ENCODE measurements around the gene TMEM147.

TMEM147 gene

DNA sequence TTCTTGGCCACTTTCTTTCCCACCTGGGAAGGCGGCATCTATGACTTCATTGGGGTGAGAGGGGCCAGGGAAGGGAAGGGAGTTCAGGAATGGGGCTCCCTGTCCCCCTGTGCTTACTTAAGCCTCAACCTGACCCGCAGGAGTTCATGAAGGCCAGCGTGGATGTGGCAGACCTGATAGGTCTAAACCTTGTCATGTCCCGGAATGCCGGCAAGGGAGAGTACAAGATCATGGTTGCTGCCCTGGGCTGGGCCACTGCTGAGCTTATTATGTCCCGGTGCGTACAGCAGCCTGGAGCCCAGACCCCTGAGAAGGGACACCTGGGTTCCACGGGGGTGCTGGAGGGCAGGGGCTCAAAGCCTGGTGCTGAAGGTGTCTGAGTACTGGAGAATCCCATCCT is 1.1 kb downstream of the TMEM147 start:
- no peak for DNase-seq (ENCODE audit: low spot score)

GRCh38 chr19:35549174-35549788 is 3.9 kb downstream of the TMEM147 start:
- DNase-seq (ENCODE audit: low spot score), result no peak

DNA sequence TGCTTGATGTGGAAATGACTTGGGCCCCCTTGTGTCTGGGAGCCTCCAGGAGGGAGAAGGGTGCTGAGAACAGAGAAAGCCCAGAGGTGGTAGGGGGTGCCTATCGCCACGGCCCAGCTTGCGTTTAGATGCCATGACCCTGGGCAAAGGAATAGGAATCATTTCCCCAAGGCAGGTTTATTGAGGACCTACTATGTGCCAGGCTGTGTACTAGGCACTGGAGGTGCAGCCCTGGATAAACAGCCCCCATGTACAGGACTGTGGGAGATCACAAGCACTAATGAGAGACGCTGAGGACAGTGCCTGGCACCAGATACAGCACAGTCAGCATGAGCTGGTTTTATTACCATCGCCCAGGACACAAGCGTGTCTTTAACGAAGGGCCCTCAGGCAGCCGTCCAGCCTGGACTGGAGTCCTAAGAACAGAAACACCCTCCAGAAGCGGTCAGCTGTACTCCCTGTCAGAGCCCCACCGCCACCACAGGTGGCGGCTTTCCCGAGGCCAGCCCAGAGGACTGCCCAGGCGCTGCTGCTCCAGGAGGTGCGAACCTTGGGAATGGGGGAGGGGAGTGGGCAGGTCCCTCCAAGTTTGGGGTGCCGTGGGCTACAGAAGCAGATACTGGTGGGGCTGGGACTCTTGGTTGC is 4.6 kb downstream of the TMEM147 start:
- no peak for DNase-seq (ENCODE audit: low spot score)

GRCh38 chr19:35551091-35551810 is 5.8 kb downstream of the TMEM147 start:
- DNase-seq (ENCODE audit: low spot score), result no peak

DNA sequence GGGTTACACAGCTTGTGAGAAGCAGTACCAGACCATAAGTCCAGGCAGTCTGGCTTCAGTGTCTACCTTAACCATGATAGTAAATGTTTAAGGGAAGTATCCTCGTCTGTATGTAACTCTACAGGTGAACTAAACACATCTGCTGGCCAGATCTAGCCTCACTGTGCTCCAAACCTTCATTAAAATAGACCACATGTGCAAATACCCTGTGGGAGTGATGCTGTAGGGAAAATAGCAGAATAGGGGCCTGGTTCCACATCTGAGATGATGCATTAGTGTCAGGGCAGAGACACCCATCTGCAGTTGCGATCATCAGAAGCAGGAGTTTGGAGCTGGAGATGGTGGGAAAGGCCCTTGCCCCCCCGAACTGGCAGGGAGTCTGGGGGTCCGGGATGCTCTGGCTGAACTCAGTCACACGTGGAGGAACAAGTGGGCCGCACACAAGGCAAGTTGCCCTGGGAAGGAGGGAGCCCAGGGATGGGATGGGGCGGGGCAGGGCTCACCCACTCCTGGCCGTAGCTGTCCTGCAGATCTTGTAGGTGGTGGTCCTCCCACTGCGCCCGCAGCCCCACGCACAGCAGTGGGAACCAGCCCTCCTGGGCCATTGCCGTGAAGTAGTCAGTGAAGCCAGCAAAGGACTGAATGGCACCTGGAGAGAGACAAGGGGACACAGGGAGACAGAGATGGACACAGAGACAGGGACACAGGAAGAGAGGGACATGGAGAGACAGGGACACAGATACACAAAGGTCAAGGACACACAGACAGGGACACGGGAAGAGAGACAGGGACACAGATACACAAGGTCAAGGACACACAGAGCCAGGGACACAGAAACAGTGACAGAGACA is 7.3 kb downstream of the TMEM147 start:
- DNase-seq (ENCODE audit: low spot score), result no peak

DNA sequence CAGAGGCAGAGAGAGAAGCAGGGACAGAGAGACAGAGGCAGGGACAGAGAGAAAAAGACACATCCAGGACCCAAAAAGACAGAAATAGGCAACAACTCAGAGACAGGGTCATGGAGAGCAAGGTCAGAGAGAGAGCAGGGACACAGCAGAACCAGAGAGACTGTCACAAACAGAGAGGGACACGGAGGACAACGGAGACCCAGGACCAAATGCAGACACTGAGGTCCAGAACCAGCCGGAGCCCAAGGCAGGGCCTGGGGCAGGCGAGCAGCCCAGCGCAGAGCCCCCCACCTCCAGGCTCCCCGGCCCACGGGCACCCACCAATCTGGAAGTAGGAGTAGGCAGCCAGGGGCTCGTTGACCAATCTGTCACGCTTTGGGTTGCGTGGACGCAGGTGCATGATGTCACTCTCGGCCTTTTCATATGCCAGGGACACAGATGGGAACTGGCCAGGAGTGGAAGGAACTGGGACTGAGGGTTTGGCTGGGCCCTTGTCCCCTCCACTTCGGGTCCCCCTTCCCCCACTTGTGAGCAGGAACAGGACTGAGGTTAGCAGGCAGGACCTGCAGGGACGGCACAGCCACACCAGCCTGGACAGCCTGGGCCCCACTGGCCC is 8.1 kb downstream of the TMEM147 start:
- DNase-seq (ENCODE audit: low spot score), result no peak

- DNase-seq (ENCODE audit: low spot score), result no peak
These were observed 8.7 kb downstream of the TMEM147 start for GRCh38 chr19:35554076-35554475.

GRCh38 chr19:35555301-35556005 is 10.0 kb downstream of the TMEM147 start:
- DNase-seq (ENCODE audit: low spot score), result no peak

- no peak for DNase-seq (ENCODE audit: low spot score)
These were observed 10.7 kb downstream of the TMEM147 start for GRCh38 chr19:35556025-35556590.

GRCh38 chr19:35556846-35557538 is 11.6 kb downstream of the TMEM147 start:
- peak; percentile 40 for DNase-seq (ENCODE audit: low spot score)

DNA sequence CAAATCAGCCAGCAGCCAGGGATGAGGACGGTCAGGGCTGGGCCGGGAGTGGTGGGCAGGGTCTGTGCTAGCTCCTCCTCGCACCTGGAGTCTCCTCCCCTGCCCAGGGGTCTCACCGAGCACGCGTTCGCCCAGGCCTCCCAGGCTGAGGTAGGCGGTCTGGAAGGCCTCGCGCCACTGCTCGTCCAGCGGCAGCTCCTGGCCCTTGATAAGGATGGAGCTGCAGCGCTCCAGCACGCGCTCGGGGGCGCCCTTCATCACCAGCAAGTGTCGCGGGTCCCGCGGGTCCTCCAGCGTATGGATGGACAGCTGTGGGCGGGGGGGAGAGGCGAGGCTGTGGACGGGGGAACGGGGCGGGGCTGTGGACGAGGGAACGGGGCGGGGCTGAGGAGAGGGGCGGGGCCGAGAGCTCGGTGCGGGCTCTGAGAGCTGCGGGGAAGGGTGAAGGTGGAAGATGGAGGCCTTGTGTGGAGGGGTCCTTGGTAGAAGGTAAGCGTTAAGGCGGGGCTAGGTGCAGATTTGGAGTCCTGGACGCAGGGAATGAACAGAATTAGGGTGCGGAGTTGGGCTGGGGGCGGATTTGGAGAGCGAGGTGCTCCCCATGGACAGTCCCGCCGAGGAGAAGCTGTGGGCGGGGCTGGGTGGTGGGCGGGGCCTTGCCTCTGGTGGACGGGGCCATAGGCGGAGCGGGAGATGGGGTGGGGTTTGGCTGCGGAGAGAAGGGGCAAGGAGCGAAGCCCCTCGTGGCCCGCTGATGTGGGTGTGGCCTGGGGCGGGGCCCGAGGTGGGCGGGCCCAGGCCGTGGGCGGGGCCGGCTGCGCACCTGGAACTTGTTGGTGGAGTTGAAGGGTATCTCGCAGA is 12.3 kb downstream of the TMEM147 start:
- peak; percentile 80 for DNase-seq (ENCODE audit: low spot score)

GRCh38 chr19:35558400-35559280 is 13.2 kb downstream of the TMEM147 start:
- DNase-seq (ENCODE audit: low spot score), result peak; percentile 61

DNA sequence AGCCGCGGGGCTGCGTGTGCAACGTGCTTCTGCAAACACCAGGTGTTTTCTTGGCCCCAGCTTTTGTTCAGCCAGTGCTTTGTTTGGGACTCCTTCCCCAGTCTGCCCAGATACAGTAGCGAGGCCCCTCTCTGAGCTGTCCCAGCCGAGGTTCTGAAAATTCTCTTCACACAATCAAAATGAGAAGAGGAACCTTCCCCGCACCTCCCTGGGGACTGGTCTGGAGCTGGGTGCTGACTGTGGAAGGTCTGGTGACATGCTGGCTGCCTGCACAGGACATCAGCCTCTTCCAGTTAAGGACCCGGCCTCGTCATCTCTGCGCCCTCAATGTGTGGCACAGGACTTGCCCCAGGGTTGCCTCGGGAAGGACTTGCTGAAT is 13.8 kb downstream of the TMEM147 start:
- DNase-seq (ENCODE audit: low spot score), result peak; percentile 53

DNA sequence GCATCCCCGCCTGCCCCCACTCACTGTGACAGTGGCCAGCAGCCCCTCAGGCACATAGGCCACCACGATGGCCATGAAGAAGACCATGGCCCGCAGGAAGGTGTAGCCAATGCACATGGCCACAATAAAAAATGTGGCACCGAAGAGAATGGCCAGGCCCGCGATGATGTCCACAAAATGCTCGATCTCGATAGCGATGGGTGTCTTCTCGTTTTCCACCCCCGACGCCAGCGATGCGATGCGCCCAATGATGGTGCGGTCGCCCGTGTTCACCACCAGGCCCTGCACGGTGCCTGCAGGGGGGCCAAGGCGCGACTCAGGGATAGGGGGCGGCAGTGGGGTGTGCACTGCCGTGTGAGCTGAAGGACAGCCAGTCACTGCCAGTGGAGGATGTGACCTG is 14.4 kb downstream of the TMEM147 start:
- peak; percentile 45 for DNase-seq (ENCODE audit: low spot score)

- no peak for DNase-seq (ENCODE audit: low spot score)
These were observed 14.8 kb downstream of the TMEM147 start for GRCh38 chr19:35560271-35560670.

DNA sequence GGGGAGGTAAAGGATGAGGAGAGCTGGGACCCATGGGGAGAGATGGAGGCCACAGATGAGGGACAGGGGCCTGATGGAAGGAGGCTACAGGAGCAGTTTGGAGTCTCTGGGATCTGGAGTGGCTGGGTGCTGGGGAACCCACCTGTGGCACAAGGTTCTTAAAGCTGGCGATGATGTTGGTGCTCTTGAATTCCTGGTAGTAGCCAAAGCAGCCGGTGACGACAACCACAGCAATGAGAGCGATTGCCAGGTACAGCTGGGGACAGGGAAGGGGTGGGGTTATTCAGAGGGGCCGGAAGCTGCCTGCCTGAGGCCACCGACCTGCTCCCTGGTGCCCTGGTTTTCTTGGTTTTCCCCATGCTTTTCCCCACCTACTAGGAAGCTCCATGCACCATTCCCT is 15.3 kb downstream of the TMEM147 start:
- DNase-seq (ENCODE audit: low spot score), result no peak

DNA sequence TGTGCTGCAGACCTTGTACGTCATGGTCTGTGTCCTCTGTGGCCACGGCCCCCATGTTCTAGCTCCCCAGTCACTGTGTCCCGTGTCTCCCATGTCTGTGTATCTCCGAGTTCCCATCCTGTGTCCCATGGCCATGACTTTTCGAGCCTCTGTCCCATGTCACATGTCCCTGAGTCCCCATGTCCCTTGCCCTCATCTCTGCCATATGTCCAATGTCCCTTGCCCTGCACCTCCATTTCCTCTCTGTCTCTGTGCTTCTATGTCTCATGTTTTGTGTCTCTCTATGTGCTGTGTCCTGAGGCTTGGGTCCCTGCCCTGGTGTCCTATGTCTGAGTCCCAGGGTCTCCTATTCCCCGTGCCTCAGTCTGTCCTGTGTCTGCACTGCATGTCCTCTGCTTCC is 16.0 kb downstream of the TMEM147 start:
- no peak for DNase-seq (ENCODE audit: low spot score)

DNA sequence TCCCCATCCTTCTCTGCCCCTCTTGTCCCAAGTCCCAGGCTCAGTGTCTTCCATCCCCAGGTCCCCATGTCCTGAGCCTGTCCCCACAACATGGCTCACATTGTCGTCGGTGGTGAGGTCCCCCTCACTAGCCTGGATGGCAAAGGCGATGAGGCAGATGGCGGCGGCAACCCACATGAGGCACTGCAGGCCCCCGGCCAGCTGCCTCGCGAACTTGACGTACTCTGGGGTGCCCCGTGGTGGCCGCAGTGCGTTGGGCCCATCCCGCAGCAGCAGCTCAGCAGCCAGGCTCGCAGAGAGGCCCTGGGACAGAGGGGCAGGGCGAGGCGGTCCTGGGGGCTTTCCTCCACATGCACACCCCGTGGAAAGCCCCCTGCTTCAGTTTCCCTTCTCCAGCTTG is 16.9 kb downstream of the TMEM147 start:
- DNase-seq (ENCODE audit: low spot score), result no peak

All from left forelimb (tissue), 1 donor.